GM23338 (cell line): Measurements from ENCODE around the gene CCDC82. TPM values are rescaled to one million over a fixed set of nuclear protein-coding genes. Genes with fewer than 3 reads are reported as not detected.

Source experiments
- ATAC-seq: fragments of 200-7000 bp; cut with Tn5 transposase; 3 replicates; pipeline ENCODE4 v1.9.1; 2020
- DNase-seq: peaks from one replicate; pipeline ENCODE4 v3.0.0-alpha.2; 2015; ENCODE audit warnings: low spot score
- H2AFZ ChIP-seq: fragments of 200-600 bp; sonication (generic); 2 replicates; pipeline ENCODE4 v1.8.0; 2016; ENCODE audit warnings: antibody characterized with exemption, mild to moderate bottlenecking, moderate library complexity
- H3F3A ChIP-seq: fragments of 200-600 bp; sonication (generic); replicated peaks from 2 replicates; pipeline ENCODE4 v1.8.0; 2017; ENCODE audit warnings: antibody characterized with exemption, mixed run types, low read depth
- H3K27ac ChIP-seq: fragments of 200-600 bp; sonication (generic); 2 replicates; pipeline ENCODE4 v1.6.1; 2016; ENCODE audit warnings: low read depth
- H3K27me3 ChIP-seq: fragments of 200-600 bp; sonication (generic); 2 replicates; pipeline ENCODE4 v1.8.0; 2016; ENCODE audit warnings: mild to moderate bottlenecking, mixed run types, moderate library complexity; ENCODE audit not compliant: insufficient read depth
- H3K36me3 ChIP-seq: fragments of 200-600 bp; sonication (generic); 2 replicates; pipeline ENCODE4 v1.8.0; 2016; ENCODE audit warnings: mild to moderate bottlenecking; ENCODE audit not compliant: insufficient read depth
- H3K4me1 ChIP-seq: fragments of 200-600 bp; sonication (generic); 2 replicates; pipeline ENCODE4 v1.8.0; 2016; ENCODE audit warnings: mild to moderate bottlenecking, moderate library complexity; ENCODE audit not compliant: insufficient read depth
- H3K4me2 ChIP-seq: fragments of 200-600 bp; sonication (generic); 2 replicates; pipeline ENCODE4 v1.7.1; 2017; ENCODE audit warnings: mixed run types
- H3K4me3 ChIP-seq: fragments of 200-600 bp; sonication (generic); 2 replicates; pipeline ENCODE4 v1.6.1; 2016; ENCODE audit warnings: mixed run types
- H3K79me2 ChIP-seq: fragments of 200-600 bp; sonication (generic); replicated peaks from 2 replicates; pipeline ENCODE4 v1.8.0; 2017; ENCODE audit warnings: mild to moderate bottlenecking; ENCODE audit not compliant: insufficient read depth
- H3K9me2 ChIP-seq: fragments of 200-600 bp; sonication (generic); 2 replicates; pipeline ENCODE4 v1.8.0; 2017; ENCODE audit not compliant: insufficient read depth
- H4K20me1 ChIP-seq: fragments of 200-600 bp; sonication (generic); replicated peaks from 2 replicates; pipeline ENCODE4 v1.8.0; 2017; ENCODE audit warnings: mild to moderate bottlenecking; ENCODE audit not compliant: insufficient read depth
- H3K27ac Mint-ChIP-seq: 2 replicates; pipeline ENCODE4 v1.8.0; 2020; ENCODE audit warnings: inconsistent platforms, mild to moderate bottlenecking, moderate library complexity, mixed read lengths
- H3K27me3 Mint-ChIP-seq: 3 replicates; pipeline ENCODE4 v1.8.0; 2022; ENCODE audit warnings: low read depth, mild to moderate bottlenecking, moderate library complexity, mixed read lengths, inconsistent platforms; ENCODE audit not compliant: insufficient read depth, poor library complexity
- H3K36me3 Mint-ChIP-seq: 3 replicates; pipeline ENCODE4 v1.8.0; 2021; ENCODE audit warnings: low read depth, mild to moderate bottlenecking, inconsistent platforms, moderate library complexity, mixed read lengths
- H3K4me1 Mint-ChIP-seq: 3 replicates; pipeline ENCODE4 v1.8.0; 2020; ENCODE audit warnings: mild to moderate bottlenecking, inconsistent platforms, mixed read lengths
- H3K4me3 Mint-ChIP-seq: 3 replicates; pipeline ENCODE4 v1.8.0; 2021; ENCODE audit warnings: moderate library complexity, mild to moderate bottlenecking, inconsistent platforms, mixed read lengths
- H3K9me3 Mint-ChIP-seq: 3 replicates; pipeline ENCODE4 v1.8.0; 2020; ENCODE audit warnings: moderate library complexity, mild to moderate bottlenecking, inconsistent platforms, mixed read lengths
- CREB1 ChIP-seq: fragments of 250-450 bp; sonication (Bioruptor Pico); IDR thresholded peaks from 2 replicates; pipeline ENCODE4 v1.5.0; 2020; ENCODE audit warnings: low read depth, mild to moderate bottlenecking, moderate library complexity
- CTCF ChIP-seq, 2 experiments: fragments of 200-600 bp in 1 of 2; sonication (generic) in 1 of 2; conservative IDR thresholded peaks; 2 replicates each; pipeline versions ENCODE4 v1.5.1 to v1.6.1; 2016 to 2017; ENCODE audit warnings: antibody characterized with exemption in 2 of 2, low read depth in 2 of 2, mild to moderate bottlenecking in 2 of 2, moderate library complexity in 1 of 2
- ETS1 ChIP-seq: IDR thresholded peaks from 2 replicates; pipeline ENCODE4 v1.6.1; 2016; ENCODE audit warnings: antibody characterized with exemption
- JUNB ChIP-seq: IDR thresholded peaks from one replicate; pipeline ENCODE4 v1.6.1; 2016; ENCODE audit warnings: antibody characterized with exemption; ENCODE audit not compliant: unreplicated experiment
- POLR2AphosphoS5 ChIP-seq: IDR thresholded peaks from 2 replicates; pipeline ENCODE4 v1.6.1; 2016; ENCODE audit warnings: antibody characterized with exemption, low read depth
- STAT1 ChIP-seq: IDR thresholded peaks from one replicate; pipeline ENCODE4 v1.6.1; 2016; ENCODE audit warnings: antibody characterized with exemption; ENCODE audit not compliant: unreplicated experiment
- ZNF331 ChIP-seq: fragments of 250-450 bp; sonication (Bioruptor Pico); IDR thresholded peaks from 2 replicates; pipeline ENCODE4 v1.5.0; 2020; ENCODE audit warnings: low read depth, mild to moderate bottlenecking, moderate library complexity
- ZNF462 ChIP-seq: fragments of 250-450 bp; sonication (Bioruptor Pico); IDR thresholded peaks from 2 replicates; pipeline ENCODE4 v1.5.0; 2020; ENCODE audit warnings: mild to moderate bottlenecking, moderate library complexity
- polyA plus RNA-seq: library from polyadenylated mRNA; unstranded; fragments of >200 nt; fragmentation: Nextera tagmentation; extraction: Ambion mirVana; gene quantifications from 2 replicates; pipeline ENCODE4 v1.2.1, GENCODE V29; 2016
- total RNA-seq: library from RNA; depleted of rRNA; stranded (reverse); fragments of >200 nt; shearing (Covaris generic); gene quantifications from 2 replicates; pipeline ENCODE4 v1.2.3, GENCODE V29; 2014
- TF ChIP-seq, protein P1 (sequence below): IDR thresholded peaks from one replicate; pipeline ENCODE4 v1.6.1; 2018; ENCODE audit warnings: antibody characterized with exemption; ENCODE audit not compliant: unreplicated experiment

The CCDC82 gene
- total and polyA plus RNA-seq, 2 experiments from 2014 or later, result 15.7 to 45.8 TPM

DNA sequence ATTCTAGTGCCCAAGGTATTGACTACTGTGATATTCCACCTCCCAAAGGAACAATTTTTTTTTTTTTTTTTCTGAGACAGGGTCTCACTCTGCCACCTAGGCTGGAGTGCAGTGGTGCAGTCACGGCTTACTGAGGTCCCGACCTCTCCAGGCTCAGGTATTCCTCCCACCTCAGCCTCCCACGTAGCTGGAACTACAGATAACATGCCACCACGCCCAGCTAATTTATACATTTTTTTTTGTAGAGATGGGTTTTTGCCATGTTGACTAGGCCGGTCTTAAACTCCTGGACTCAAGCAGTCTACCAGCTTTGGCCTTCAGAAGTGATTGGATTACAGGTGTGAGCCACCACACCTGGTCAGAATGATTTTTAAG is 80.1 kb downstream of the CCDC82 start:
- Histone ChIP-seq H2AFZ (no peak overlapping the region), H3K4me3 (no peak overlapping the region), H3K36me3 (no peaks in the 10 kb centered on the region), H3K9me2 (no peaks in the 10 kb centered on the region), H3K79me2 (peaks cover 4% of the 10 kb centered on the region; the same call in 1 of the 2 replicates), H3K4me2 (no peak overlapping the region), H3K27me3 (no peaks in the 10 kb centered on the region), H3F3A (no peaks in the 10 kb centered on the region), H3K4me1 (peaks cover 54% of the 10 kb centered on the region), H3K27ac (no peak overlapping the region), H4K20me1 (no peaks in the 10 kb centered on the region)
- DNase-seq (no peak), ATAC-seq (peak; percentile 16; the same call in 2 of the 3 replicates)
- Mint-ChIP-seq H3K27ac (no peak overlapping the region), H3K9me3 (no peaks in the 10 kb centered on the region), H3K4me3 (no peak overlapping the region), H3K36me3 (no peaks in the 10 kb centered on the region), H3K4me1 (peaks cover 50% of the 10 kb centered on the region), H3K27me3 (no peaks in the 10 kb centered on the region)
- no peak for TF ChIP-seq CREB1 (CRISPR knock-in tag)
- no peak for TF ChIP-seq ZNF331 (CRISPR knock-in tag)
- no peak for TF ChIP-seq ZNF462
- no peak for TF ChIP-seq JUNB

- Mint-ChIP-seq H3K27ac (peak overlapping the region; percentile 50), H3K4me3 (no peak overlapping the region), H3K36me3 (no peaks in the 10 kb centered on the region), H3K4me1 (peaks cover 45% of the 10 kb centered on the region), H3K9me3 (no peaks in the 10 kb centered on the region), H3K27me3 (no peaks in the 10 kb centered on the region)
- Histone ChIP-seq H4K20me1 (no peaks in the 10 kb centered on the region), H3K9me2 (no peaks in the 10 kb centered on the region), H3K27ac (no peak overlapping the region), H3K4me1 (peaks cover 49% of the 10 kb centered on the region), H3K36me3 (no peaks in the 10 kb centered on the region), H3K4me2 (no peak overlapping the region), H2AFZ (no peak overlapping the region), H3F3A (no peaks in the 10 kb centered on the region), H3K4me3 (no peak overlapping the region), H3K79me2 (peaks cover 4% of the 10 kb centered on the region; the same call in 1 of the 2 replicates), H3K27me3 (no peaks in the 10 kb centered on the region)
- TF ChIP-seq CTCF (conservative IDR thresholded peaks at IDR 0.05; ENCODE audit: low read depth in 2 of 2) (no peak), ETS1 (no peak), POLR2AphosphoS5 (no peak), STAT1 (no peak)
- TF ChIP-seq, protein P1, sequence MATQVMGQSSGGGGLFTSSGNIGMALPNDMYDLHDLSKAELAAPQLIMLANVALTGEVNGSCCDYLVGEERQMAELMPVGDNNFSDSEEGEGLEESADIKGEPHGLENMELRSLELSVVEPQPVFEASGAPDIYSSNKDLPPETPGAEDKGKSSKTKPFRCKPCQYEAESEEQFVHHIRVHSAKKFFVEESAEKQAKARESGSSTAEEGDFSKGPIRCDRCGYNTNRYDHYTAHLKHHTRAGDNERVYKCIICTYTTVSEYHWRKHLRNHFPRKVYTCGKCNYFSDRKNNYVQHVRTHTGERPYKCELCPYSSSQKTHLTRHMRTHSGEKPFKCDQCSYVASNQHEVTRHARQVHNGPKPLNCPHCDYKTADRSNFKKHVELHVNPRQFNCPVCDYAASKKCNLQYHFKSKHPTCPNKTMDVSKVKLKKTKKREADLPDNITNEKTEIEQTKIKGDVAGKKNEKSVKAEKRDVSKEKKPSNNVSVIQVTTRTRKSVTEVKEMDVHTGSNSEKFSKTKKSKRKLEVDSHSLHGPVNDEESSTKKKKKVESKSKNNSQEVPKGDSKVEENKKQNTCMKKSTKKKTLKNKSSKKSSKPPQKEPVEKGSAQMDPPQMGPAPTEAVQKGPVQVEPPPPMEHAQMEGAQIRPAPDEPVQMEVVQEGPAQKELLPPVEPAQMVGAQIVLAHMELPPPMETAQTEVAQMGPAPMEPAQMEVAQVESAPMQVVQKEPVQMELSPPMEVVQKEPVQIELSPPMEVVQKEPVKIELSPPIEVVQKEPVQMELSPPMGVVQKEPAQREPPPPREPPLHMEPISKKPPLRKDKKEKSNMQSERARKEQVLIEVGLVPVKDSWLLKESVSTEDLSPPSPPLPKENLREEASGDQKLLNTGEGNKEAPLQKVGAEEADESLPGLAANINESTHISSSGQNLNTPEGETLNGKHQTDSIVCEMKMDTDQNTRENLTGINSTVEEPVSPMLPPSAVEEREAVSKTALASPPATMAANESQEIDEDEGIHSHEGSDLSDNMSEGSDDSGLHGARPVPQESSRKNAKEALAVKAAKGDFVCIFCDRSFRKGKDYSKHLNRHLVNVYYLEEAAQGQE, result no peak
- ATAC-seq (no peak), DNase-seq (no peak)
Measured at GRCh38 chr11:96309016-96309642, 80.6 kb downstream of the CCDC82 start.
